Stimulated activated CD8-positive, alpha-beta memory T cell treated with anti-CD3 and anti-CD28 coated beads, Interleukin-7, amount 100 ng/mL, for 48 hours (primary cell): ENCODE results near the gene SLC35B1.
"Not testable (repeated sequence)": the region's sequence is repeated elsewhere in the genome, so short reads cannot be mapped to it uniquely, and the experiment has no call there.

ENCODE experiments used
- DNase-seq, 2 donors: peaks; one replicate each; pipeline ENCODE4 v3.0.0-alpha.2; 2020; ENCODE audit warnings: low read depth in 1 of 2; ENCODE audit errors: extremely low read depth in 1 of 2

Gene SLC35B1

GRCh38 chr17:49734515-49735490 is 27.0 kb upstream of the SLC35B1 start:
- no peak for DNase-seq

GRCh38 chr17:49731435-49731831 is 23.7 kb upstream of the SLC35B1 start:
- no peak for DNase-seq

- no peak for DNase-seq
Observed at GRCh38 chr17:49730785-49731434, 23.1 kb upstream of the SLC35B1 start.

- no peak for DNase-seq
Observed at GRCh38 chr17:49730078-49730784, 22.5 kb upstream of the SLC35B1 start.

- DNase-seq: no peak
Observed at GRCh38 chr17:49729069-49729468, 21.3 kb upstream of the SLC35B1 start.

- DNase-seq: no peak
Observed at GRCh38 chr17:49728425-49728824, 20.7 kb upstream of the SLC35B1 start.

- no peak for DNase-seq
Observed at GRCh38 chr17:49727380-49727779, 19.6 kb upstream of the SLC35B1 start.

GRCh38 chr17:49725452-49726130 is 17.8 kb upstream of the SLC35B1 start:
- no peak for DNase-seq

GRCh38 chr17:49724552-49724951 is 16.8 kb upstream of the SLC35B1 start:
- not testable (repeated sequence) for DNase-seq

- DNase-seq: no peak
Observed at GRCh38 chr17:49723423-49723822, 15.7 kb upstream of the SLC35B1 start.

- no peak for DNase-seq
Observed at GRCh38 chr17:49722066-49722465, 14.3 kb upstream of the SLC35B1 start.

- no peak for DNase-seq
Observed at GRCh38 chr17:49717371-49717861, 9.7 kb upstream of the SLC35B1 start.

GRCh38 chr17:49716668-49717364 is 9.1 kb upstream of the SLC35B1 start:
- no peak for DNase-seq

GRCh38 chr17:49715717-49716279 is 8.0 kb upstream of the SLC35B1 start:
- peak in 1 of 2 donors; percentile 23 for DNase-seq

- DNase-seq: no peak
Observed at GRCh38 chr17:49715216-49715615, 7.5 kb upstream of the SLC35B1 start.

- DNase-seq: no peak
Observed at GRCh38 chr17:49708515-49709183, 885 bp upstream of the SLC35B1 start.

GRCh38 chr17:49707246-49707607 is 537 bp downstream of the SLC35B1 start:
- no peak for DNase-seq

- no peak for DNase-seq
Observed at GRCh38 chr17:49705254-49705653, 2.5 kb downstream of the SLC35B1 start.

GRCh38 chr17:49703557-49704277 is 4.0 kb downstream of the SLC35B1 start:
- no peak for DNase-seq
